ENCODE measurements around the gene KBTBD4.
"Not testable (repeated sequence)": the region's sequence is repeated elsewhere in the genome, so short reads cannot be mapped to it uniquely, and the experiment has no call there.

The KBTBD4 gene

DNA sequence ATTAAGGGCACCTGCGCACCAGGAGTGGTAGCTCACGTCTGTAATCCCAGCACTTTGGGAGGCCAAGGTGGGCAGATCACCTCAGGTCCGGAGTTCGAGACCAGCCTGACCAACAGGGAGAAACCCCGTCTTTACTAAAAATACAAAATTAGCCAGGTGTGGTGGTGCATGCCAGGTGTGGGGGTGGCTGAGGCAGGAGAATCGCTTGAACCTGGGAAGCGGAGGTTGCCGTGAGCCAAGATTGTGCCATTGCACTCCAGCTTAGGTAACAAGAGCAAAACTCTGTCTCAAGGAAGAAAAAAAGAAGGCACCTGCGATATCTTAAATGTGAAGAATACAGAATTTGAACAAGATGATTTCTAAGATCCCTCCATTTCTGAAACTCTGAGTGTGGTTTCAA lies 52.7 kb downstream of the KBTBD4 start:
- DNase-seq (ENCODE audit: low spot score): not testable (repeated sequence)

DNA sequence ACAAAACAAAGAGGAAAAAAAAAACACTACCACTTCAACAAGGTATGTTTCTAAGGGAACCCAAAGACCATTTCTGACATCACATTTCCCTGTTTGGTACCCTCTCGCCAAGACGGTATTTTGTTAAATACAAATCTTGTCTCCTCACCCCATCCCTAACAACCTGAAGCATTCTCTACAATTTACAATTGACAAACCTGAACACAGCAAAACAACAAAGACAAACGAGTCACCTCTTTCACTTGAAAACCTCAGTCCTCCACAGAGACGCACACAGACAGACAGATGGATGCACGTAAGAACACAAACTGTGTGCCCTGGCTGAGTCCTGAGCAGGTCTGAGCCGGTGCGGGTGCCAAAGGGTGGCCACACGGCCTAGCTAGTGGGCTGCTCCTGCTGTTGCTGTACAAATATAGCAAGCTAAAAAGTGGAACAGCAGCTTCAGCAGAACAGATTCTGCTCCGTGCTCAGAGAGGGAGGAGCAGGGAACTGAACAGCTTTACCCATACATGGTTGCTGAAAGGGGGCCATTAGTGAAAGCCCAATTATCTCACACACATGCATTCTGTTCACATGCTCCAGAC lies 54.4 kb downstream of the KBTBD4 start:
- DNase-seq (ENCODE audit: low spot score): no peak

- DNase-seq (ENCODE audit: low spot score): no peak
These were observed 55.1 kb downstream of the KBTBD4 start for GRCh38 chr11:47523490-47524225.
